Bronchial epithelial cell (primary cell): ENCODE data around the gene C1orf21. TPM values are rescaled to one million over a fixed set of nuclear protein-coding genes. Genes with fewer than 3 reads are reported as not detected.
"Not testable (repeated sequence)": the region's sequence is repeated elsewhere in the genome, so short reads cannot be mapped to it uniquely, and the experiment has no call there.

Experiments
- DNase-seq: peaks from one replicate; pipeline ENCODE4 v3.0.0-alpha.2; 2010; ENCODE audit warnings: low read depth
- FAIRE-seq: peaks from 2 replicates; lab custom pipeline; 2011; peaks lifted over from hg19 to GRCh38; lab: Jason Lieb, UNC
- H3K27me3 ChIP-seq: 2 replicates; pipeline ENCODE4 v1.5.1; 2011; ENCODE audit warnings: low read length; ENCODE audit not compliant: control insufficient read depth, insufficient read depth
- H3K36me3 ChIP-seq: 2 replicates; pipeline ENCODE4 v1.5.1; 2011; ENCODE audit warnings: low read length; ENCODE audit not compliant: control insufficient read depth, insufficient read depth
- H3K4me3 ChIP-seq: 2 replicates; pipeline ENCODE4 v1.5.1; 2011; ENCODE audit warnings: mild to moderate bottlenecking, low read depth, low read length, control low read depth
- CTCF ChIP-seq: IDR thresholded peaks from 2 replicates; pipeline ENCODE4 v1.5.1; 2011; ENCODE audit warnings: mild to moderate bottlenecking, moderate library complexity, low read length, control low read depth, inconsistent platforms; ENCODE audit not compliant: insufficient read depth, severe bottlenecking
- total RNA-seq: library from RNA; depleted of rRNA; stranded (reverse); fragments of >200 nt; gene quantifications from 2 replicates; pipeline ENCODE4 v1.2.1, GENCODE V29; 2014

Gene C1orf21
- total RNA-seq: 10.3 and 13.4 TPM in 2 replicates

- H3K36me3 ChIP-seq: no peaks in the 10 kb centered on the region
- DNase-seq (peak; percentile 65), FAIRE-seq (no peak)
- TF ChIP-seq CTCF: no peak
- H3K27me3 ChIP-seq: no peaks in the 10 kb centered on the region
- H3K4me3 ChIP-seq: peak within 1 kb of the TSS; percentile 72
These were observed at the start of gene C1orf21 for GRCh38 chr1:184386312-184387068. Gene C1orf21, plus strand, starts transcription at chr1:184387029. Its CDS starts 90,481 bp downstream, at chr1:184477510.

GRCh38 chr1:184337865-184338264 lies 49.0 kb upstream of the C1orf21 start:
- FAIRE-seq, DNase-seq, H3K4me3 ChIP-seq, H3K27me3 ChIP-seq, H3K36me3 ChIP-seq: not testable (repeated sequence)

- Histone ChIP-seq H3K36me3 (no peaks in the 10 kb centered on the region), H3K27me3 (no peaks in the 10 kb centered on the region), H3K4me3 (no peak overlapping the region)
- no peak for TF ChIP-seq CTCF
- FAIRE-seq (no peak), DNase-seq (no peak)
These were observed 45.8 kb upstream of the C1orf21 start for GRCh38 chr1:184340984-184341383.

GRCh38 chr1:184350573-184350972 lies 36.3 kb upstream of the C1orf21 start:
- FAIRE-seq: no peak
- no peak for DNase-seq
- TF ChIP-seq CTCF: no peak
- Histone ChIP-seq H3K4me3 (no peak overlapping the region), H3K36me3 (no peaks in the 10 kb centered on the region), H3K27me3 (no peaks in the 10 kb centered on the region)

GRCh38 chr1:184351416-184351975 lies 35.3 kb upstream of the C1orf21 start:
- H3K4me3 ChIP-seq: no peak overlapping the region
- no peak for TF ChIP-seq CTCF
- DNase-seq: no peak
- no peak for FAIRE-seq
- H3K27me3 ChIP-seq: no peaks in the 10 kb centered on the region
- no peaks in the 10 kb centered on the region for H3K36me3 ChIP-seq

- FAIRE-seq: no peak
- no peak for TF ChIP-seq CTCF
These were observed 34.1 kb upstream of the C1orf21 start for GRCh38 chr1:184352776-184353175.

More at GRCh38 chr1:184352776-184353175, 34.1 kb upstream of the C1orf21 start:
- no peak overlapping the region for H3K4me3 ChIP-seq
- DNase-seq: no peak
- H3K27me3 ChIP-seq: no peaks in the 10 kb centered on the region
- no peaks in the 10 kb centered on the region for H3K36me3 ChIP-seq
